Mesothelial cell of epicardium (in vitro differentiated cells): Measurements from ENCODE around the gene BOK. TPM values are rescaled to one million over a fixed set of nuclear protein-coding genes. Genes with fewer than 3 reads are reported as not detected.

ENCODE experiments used
- DNase-seq, 2 experiments: peaks; one replicate each; pipeline ENCODE4 v3.0.0; 2021; ENCODE audit warnings: low spot score in 2 of 2; ENCODE audit not compliant: unreplicated experiment in 2 of 2
- H3K27ac Mint-ChIP-seq: 2 replicates; pipeline ENCODE4 v1.8.0; 2021; ENCODE audit warnings: mixed read lengths
- H3K27me3 Mint-ChIP-seq: 2 replicates; pipeline ENCODE4 v1.8.0; 2021; ENCODE audit warnings: low read depth, mixed read lengths
- H3K36me3 Mint-ChIP-seq: 2 replicates; pipeline ENCODE4 v1.8.0; 2021; ENCODE audit warnings: mixed read lengths
- H3K4me1 Mint-ChIP-seq: 2 replicates; pipeline ENCODE4 v1.8.0; 2021; ENCODE audit warnings: mixed read lengths
- H3K4me3 Mint-ChIP-seq: 2 replicates; pipeline ENCODE4 v1.8.0; 2021; ENCODE audit warnings: mild to moderate bottlenecking, moderate library complexity, mixed read lengths
- H3K9me3 Mint-ChIP-seq: 2 replicates; pipeline ENCODE4 v1.8.0; 2021; ENCODE audit warnings: mixed read lengths
- total RNA-seq: library from RNA; stranded (reverse); gene quantifications from 3 replicates; pipeline ENCODE4 v1.2.1, GENCODE V29; 2021
- TF ChIP-seq, protein P1 (sequence below): fragments of 200-600 bp; sonication (generic); IDR thresholded peaks from one replicate; pipeline ENCODE4 v1.5.0; 2021; ENCODE audit warnings: antibody characterized with exemption; ENCODE audit not compliant: unreplicated experiment

BOK gene
- total RNA-seq, 1 donor from 2014 or later = 36.0 TPM

- no peak for DNase-seq
- no peaks in the 10 kb centered on the region for H3K9me3 Mint-ChIP-seq
- TF ChIP-seq, protein P1, sequence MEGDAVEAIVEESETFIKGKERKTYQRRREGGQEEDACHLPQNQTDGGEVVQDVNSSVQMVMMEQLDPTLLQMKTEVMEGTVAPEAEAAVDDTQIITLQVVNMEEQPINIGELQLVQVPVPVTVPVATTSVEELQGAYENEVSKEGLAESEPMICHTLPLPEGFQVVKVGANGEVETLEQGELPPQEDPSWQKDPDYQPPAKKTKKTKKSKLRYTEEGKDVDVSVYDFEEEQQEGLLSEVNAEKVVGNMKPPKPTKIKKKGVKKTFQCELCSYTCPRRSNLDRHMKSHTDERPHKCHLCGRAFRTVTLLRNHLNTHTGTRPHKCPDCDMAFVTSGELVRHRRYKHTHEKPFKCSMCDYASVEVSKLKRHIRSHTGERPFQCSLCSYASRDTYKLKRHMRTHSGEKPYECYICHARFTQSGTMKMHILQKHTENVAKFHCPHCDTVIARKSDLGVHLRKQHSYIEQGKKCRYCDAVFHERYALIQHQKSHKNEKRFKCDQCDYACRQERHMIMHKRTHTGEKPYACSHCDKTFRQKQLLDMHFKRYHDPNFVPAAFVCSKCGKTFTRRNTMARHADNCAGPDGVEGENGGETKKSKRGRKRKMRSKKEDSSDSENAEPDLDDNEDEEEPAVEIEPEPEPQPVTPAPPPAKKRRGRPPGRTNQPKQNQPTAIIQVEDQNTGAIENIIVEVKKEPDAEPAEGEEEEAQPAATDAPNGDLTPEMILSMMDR = no peak
- no peak overlapping the region for H3K27ac Mint-ChIP-seq
- H3K4me1 Mint-ChIP-seq = peaks cover 6% of the 10 kb centered on the region
- peaks cover 23% of the 10 kb centered on the region for H3K36me3 Mint-ChIP-seq
- no peak overlapping the region for H3K4me3 Mint-ChIP-seq
- H3K27me3 Mint-ChIP-seq = no peaks in the 10 kb centered on the region
Measured at GRCh38 chr2:241576293-241576654, 17.7 kb downstream of the BOK start.

- no peak for DNase-seq
- H3K36me3 Mint-ChIP-seq = peaks cover 30% of the 10 kb centered on the region
- H3K9me3 Mint-ChIP-seq = peaks cover 10% of the 10 kb centered on the region
- peaks cover 6% of the 10 kb centered on the region for H3K4me1 Mint-ChIP-seq
- peak overlapping the region; percentile 60 for H3K27ac Mint-ChIP-seq
- no peaks in the 10 kb centered on the region for H3K27me3 Mint-ChIP-seq
- TF ChIP-seq, protein P1 = no peak
- H3K4me3 Mint-ChIP-seq = no peak overlapping the region
Measured at GRCh38 chr2:241577413-241578122, 19.0 kb downstream of the BOK start.

DNA sequence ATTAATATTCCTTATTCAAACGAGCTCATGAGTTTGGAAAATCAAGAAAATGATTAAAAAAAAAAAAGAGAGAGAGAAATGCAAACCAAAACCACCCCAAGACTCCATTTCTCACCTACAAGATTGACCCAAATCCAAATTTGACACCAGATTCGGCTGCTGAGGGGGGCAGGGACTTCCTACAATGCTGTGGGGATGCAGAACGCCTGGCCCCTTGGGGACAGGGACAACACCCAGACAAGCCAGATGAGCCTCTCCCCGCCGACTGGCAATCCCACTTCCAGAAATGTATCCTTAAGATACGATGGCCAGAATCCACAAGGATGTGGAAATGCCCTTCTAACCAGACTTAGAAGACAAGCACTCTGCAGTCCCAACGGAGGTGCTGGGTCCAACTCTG is 20.7 kb downstream of the BOK start:
- Mint-ChIP-seq H3K36me3 (peaks cover 44% of the 10 kb centered on the region), H3K4me3 (no peak overlapping the region), H3K4me1 (peaks cover 6% of the 10 kb centered on the region), H3K27ac (no peak overlapping the region), H3K9me3 (peaks cover 19% of the 10 kb centered on the region), H3K27me3 (no peaks in the 10 kb centered on the region)
- TF ChIP-seq, protein P1 = no peak
- no peak for DNase-seq

DNA sequence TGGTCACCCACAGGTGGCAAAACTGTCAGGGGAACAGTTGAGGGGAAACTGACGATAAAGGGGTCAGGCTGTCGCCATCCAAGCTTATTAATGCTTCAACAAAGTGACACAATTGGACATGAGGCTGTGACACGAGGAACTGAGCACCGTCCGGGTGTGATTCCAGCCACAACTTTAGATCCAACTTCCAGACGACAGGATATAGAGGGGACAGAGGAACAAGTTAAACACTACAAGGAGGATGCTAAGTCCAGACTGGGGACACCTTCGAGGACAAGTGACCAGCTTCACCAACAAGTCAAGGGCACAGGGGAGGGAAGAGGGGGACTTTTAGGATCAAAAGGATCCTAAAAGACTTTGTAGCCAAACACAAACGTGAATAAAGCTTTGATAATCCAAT is 23.8 kb downstream of the BOK start:
- H3K9me3 Mint-ChIP-seq = peaks cover 41% of the 10 kb centered on the region
- no peak overlapping the region for H3K4me3 Mint-ChIP-seq
- H3K4me1 Mint-ChIP-seq = peaks cover 6% of the 10 kb centered on the region

DNA sequence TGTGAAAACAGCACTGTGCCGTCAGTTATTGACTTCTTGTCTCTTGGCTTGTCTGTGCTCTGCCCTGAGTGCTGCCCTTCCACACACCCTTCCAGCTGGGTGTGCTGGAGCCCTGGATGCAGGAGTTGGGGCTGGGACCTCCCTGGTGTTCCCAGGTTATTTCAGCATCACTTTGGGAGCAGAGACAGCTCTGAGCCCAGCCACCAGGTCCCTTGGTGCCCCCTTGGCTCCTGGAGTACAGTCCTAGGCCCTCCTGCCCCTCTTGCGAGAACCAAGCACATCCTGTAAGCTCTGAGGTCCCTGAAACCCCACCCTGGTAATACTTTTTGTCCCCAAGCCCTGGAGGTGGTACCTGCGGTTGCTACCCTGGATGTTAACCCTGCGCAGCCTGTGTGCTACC is 24.3 kb downstream of the BOK start:
- H3K36me3 Mint-ChIP-seq = peaks cover 57% of the 10 kb centered on the region
- TF ChIP-seq, protein P1 = no peak
- H3K9me3 Mint-ChIP-seq = peaks cover 42% of the 10 kb centered on the region
- H3K27me3 Mint-ChIP-seq = no peaks in the 10 kb centered on the region
- H3K4me3 Mint-ChIP-seq = no peak overlapping the region
- H3K27ac Mint-ChIP-seq = no peak overlapping the region
- no peak for DNase-seq
- peaks cover 2% of the 10 kb centered on the region for H3K4me1 Mint-ChIP-seq

More for the DNA sequence above, 23.8 kb downstream of the BOK start:
- H3K36me3 Mint-ChIP-seq = peaks cover 57% of the 10 kb centered on the region
- H3K27me3 Mint-ChIP-seq = no peaks in the 10 kb centered on the region
- DNase-seq = no peak
- TF ChIP-seq, protein P1 = no peak
- H3K27ac Mint-ChIP-seq = no peak overlapping the region
